A549 (cell line): ENCODE data around the gene SPNS2.
"Not testable (repeated sequence)": the region's sequence is repeated elsewhere in the genome, so short reads cannot be mapped to it uniquely, and the experiment has no call there.

ENCODE experiments used
- BHLHE40 ChIP-seq: IDR thresholded peaks from 2 replicates; pipeline ENCODE4 v1.6.1; 2012; ENCODE audit warnings: low read depth, low read length, inconsistent platforms
- CTCF ChIP-seq: fragments of >200 bp; sonication (Bioruptor Twin); formaldehyde crosslinking; IDR thresholded peaks from 3 replicates; pipeline ENCODE4 v1.5.1; 2016
- EP300 ChIP-seq, 2 experiments: fragments of >200 bp; sonication (Bioruptor Twin); formaldehyde crosslinking; IDR thresholded peaks; 2 replicates in 1 of 2; 3 replicates in 1 of 2; pipeline ENCODE4 v1.6.1; 2016 to 2017
- JUNB ChIP-seq: fragments of >200 bp; sonication (Bioruptor Twin); formaldehyde crosslinking; IDR thresholded peaks from 2 replicates; pipeline ENCODE4 v1.6.1; 2016
- PBX3 ChIP-seq: IDR thresholded peaks from 2 replicates; pipeline ENCODE4 v1.6.1; 2012
- POLR2A ChIP-seq: IDR thresholded peaks from 2 replicates; pipeline ENCODE4 v1.6.1; 2012; ENCODE audit warnings: mild to moderate bottlenecking, low read length
- SREBF2 ChIP-seq: fragments of 450-650 bp; IDR thresholded peaks from 2 replicates; pipeline ENCODE4 v1.6.1; 2014; ENCODE audit warnings: mild to moderate bottlenecking, moderate library complexity

DNA sequence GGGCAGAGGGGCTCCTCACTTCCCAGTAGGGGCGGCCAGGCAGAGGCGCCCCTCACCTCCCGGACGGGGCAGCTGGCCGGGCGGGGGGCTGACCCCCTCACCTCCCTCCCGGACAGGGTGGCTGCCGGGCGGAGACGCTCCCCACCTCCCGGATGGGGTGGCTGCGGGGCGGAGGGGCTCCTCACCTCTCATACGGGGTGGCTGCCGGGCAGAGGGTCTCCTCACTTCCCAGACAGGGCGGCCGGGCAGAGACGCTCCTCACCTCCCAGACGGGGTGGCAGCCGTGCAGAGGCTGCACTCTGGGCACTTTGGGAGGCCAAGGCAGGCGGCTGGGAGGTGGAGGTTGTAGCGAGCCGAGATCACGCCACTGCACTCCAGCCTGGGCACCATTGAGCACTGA, 79.7 kb downstream of the SPNS2 start:
- not testable (repeated sequence) for TF ChIP-seq POLR2A; EP300 (IDR thresholded peaks at IDR 0.05); CTCF; SREBF2; PBX3; JUNB; BHLHE40
